Neural cell (in vitro differentiated cells): ENCODE results near the gene ERP27. TPM values are rescaled to one million over a fixed set of nuclear protein-coding genes. Genes with fewer than 3 reads are reported as not detected.

ENCODE experiments used
- H2AFZ ChIP-seq: fragments of 200-600, 300-800 bp; sonication (generic), shearing (Covaris generic); 2 replicates; pipeline ENCODE4 v1.6.0; 2014; ENCODE audit warnings: low read depth, mild to moderate bottlenecking, antibody characterized with exemption, low read length, moderate library complexity
- H3F3A ChIP-seq: fragments of 200-600 bp; shearing (Covaris generic); 2 replicates; pipeline ENCODE4 v1.6.1; 2016; ENCODE audit warnings: mild to moderate bottlenecking, moderate library complexity, mixed read lengths, antibody characterized with exemption, low read length; ENCODE audit not compliant: insufficient read depth, poor library complexity, severe bottlenecking
- H3K27ac ChIP-seq: fragments of 200-600, 300-800 bp; sonication (generic), shearing (Covaris generic); 2 replicates; pipeline ENCODE4 v1.5.1; 2014; ENCODE audit warnings: mild to moderate bottlenecking, low read length, moderate library complexity
- H3K27me3 ChIP-seq: fragments of 300-800, 200-600 bp; sonication (generic), shearing (Covaris generic); 2 replicates; pipeline ENCODE4 v1.6.0; 2014; ENCODE audit warnings: mild to moderate bottlenecking, low read depth, low read length, moderate library complexity; ENCODE audit not compliant: insufficient read depth
- H3K36me3 ChIP-seq: fragments of 300-800, 200-600 bp; sonication (generic), shearing (Covaris generic); 2 replicates; pipeline ENCODE4 v1.5.1; 2014; ENCODE audit warnings: mild to moderate bottlenecking, antibody characterized with exemption, low read length, moderate library complexity; ENCODE audit not compliant: insufficient read depth
- H3K4me2 ChIP-seq: fragments of 300-800, 200-600 bp; sonication (generic), shearing (Covaris generic); 2 replicates; pipeline ENCODE4 v1.6.0; 2014; ENCODE audit warnings: mild to moderate bottlenecking, low read length
- H3K4me3 ChIP-seq: fragments of 300-800, 200-600 bp; sonication (generic), shearing (Covaris generic); 2 replicates; pipeline ENCODE4 v1.5.1; 2014; ENCODE audit warnings: mild to moderate bottlenecking, low read length, moderate library complexity
- H3K79me2 ChIP-seq: fragments of 200-600 bp; shearing (Covaris generic); replicated peaks from 2 replicates; pipeline ENCODE4 v1.6.0; 2014; ENCODE audit warnings: mild to moderate bottlenecking, low read length, moderate library complexity; ENCODE audit not compliant: insufficient read depth
- H3K9ac ChIP-seq: fragments of 300-800, 200-600 bp; sonication (generic), shearing (Covaris generic); 2 replicates; pipeline ENCODE4 v1.6.1; 2016; ENCODE audit warnings: mild to moderate bottlenecking, low read length, mixed read lengths
- H3K9me2 ChIP-seq: fragments of 200-600 bp; shearing (Covaris generic); 2 replicates; pipeline ENCODE4 v1.6.1; 2016; ENCODE audit warnings: mild to moderate bottlenecking, low read length, mixed read lengths; ENCODE audit not compliant: insufficient read depth
- H3K9me3 ChIP-seq: fragments of 200-600, 300-800 bp; sonication (generic), shearing (Covaris generic); 2 replicates; pipeline ENCODE4 v1.6.1; 2016; ENCODE audit warnings: mild to moderate bottlenecking, mixed run types, low read length, moderate library complexity, mixed read lengths
- H4K20me1 ChIP-seq: fragments of 200-600 bp; shearing (Covaris generic); 2 replicates; pipeline ENCODE4 v1.6.1; 2016; ENCODE audit warnings: mild to moderate bottlenecking, mixed run types; ENCODE audit not compliant: insufficient read depth
- CTCF ChIP-seq: fragments of 450-650 bp; IDR thresholded peaks from 2 replicates; pipeline ENCODE4 v1.5.1; 2014; ENCODE audit warnings: antibody characterized with exemption, mild to moderate bottlenecking, moderate library complexity; ENCODE audit not compliant: poor library complexity, severe bottlenecking
- EP300 ChIP-seq: fragments of 450-650 bp; conservative IDR thresholded peaks from 2 replicates; pipeline ENCODE4 v1.6.1; 2014; ENCODE audit warnings: antibody characterized with exemption, mild to moderate bottlenecking, moderate library complexity; ENCODE audit not compliant: poor library complexity, severe bottlenecking
- EZH2 ChIP-seq: fragments of 200-600, 300-800 bp; shearing (Covaris generic), sonication (generic); IDR thresholded peaks from 2 replicates; pipeline ENCODE4 v1.6.1; 2014; ENCODE audit warnings: antibody characterized with exemption, low read length, borderline replicate concordance, mild to moderate bottlenecking; ENCODE audit not compliant: insufficient read depth, poor library complexity, severe bottlenecking
- MXI1 ChIP-seq: fragments of 450-650 bp; conservative IDR thresholded peaks from 2 replicates; pipeline ENCODE4 v1.6.1; 2014; ENCODE audit warnings: antibody characterized with exemption, mild to moderate bottlenecking; ENCODE audit not compliant: poor library complexity, severe bottlenecking
- POLR2AphosphoS5 ChIP-seq: IDR thresholded peaks from 2 replicates; pipeline ENCODE4 v1.6.1; 2012
- RAD21 ChIP-seq: fragments of 450-650 bp; conservative IDR thresholded peaks from 2 replicates; pipeline ENCODE4 v1.6.1; 2014; ENCODE audit warnings: antibody characterized with exemption, mild to moderate bottlenecking, moderate library complexity
- REST ChIP-seq: IDR thresholded peaks from 2 replicates; pipeline ENCODE4 v1.6.1; 2012; ENCODE audit warnings: borderline replicate concordance
- SMC3 ChIP-seq: fragments of 450-650 bp; conservative IDR thresholded peaks from 2 replicates; pipeline ENCODE4 v1.6.1; 2014; ENCODE audit warnings: antibody characterized with exemption, mild to moderate bottlenecking, moderate library complexity; ENCODE audit not compliant: poor library complexity
- TAF1 ChIP-seq: IDR thresholded peaks from 2 replicates; pipeline ENCODE4 v1.6.1; 2012; ENCODE audit warnings: low read depth
- polyA plus RNA-seq: library from polyadenylated mRNA; depleted of rRNA; stranded (reverse); fragments of >200 nt; gene quantifications from 2 replicates; pipeline ENCODE4 v1.2.3, GENCODE V29; 2014

Gene ERP27
- polyA plus RNA-seq, 1 donor from 2014 or later, result not detected

DNA sequence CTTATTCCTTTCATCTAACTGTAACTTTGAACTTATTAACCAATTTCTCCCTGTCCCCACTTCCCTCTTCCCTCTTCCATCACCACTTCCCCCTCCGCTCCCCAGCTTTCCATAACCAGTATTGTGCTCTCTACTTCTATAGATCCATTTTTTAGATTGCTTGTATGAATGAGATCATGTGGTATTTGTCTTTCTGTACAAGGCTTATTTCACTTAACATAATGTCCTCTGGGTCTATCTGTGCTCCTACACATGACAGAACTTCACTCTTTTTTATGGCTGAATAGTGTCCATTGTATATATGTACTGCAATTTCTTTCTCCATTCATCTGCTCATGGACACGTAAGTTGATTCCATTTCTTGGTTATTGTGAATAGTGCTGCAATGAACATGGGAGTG, 14.4 kb downstream of the ERP27 start:
- no peaks in the 10 kb centered on the region for H3K79me2 ChIP-seq
- H3K4me3 ChIP-seq, result no peak overlapping the region
- no peaks in the 10 kb centered on the region for H3K36me3 ChIP-seq
- H3K9me3 ChIP-seq, result no peaks in the 10 kb centered on the region
- no peak for TF ChIP-seq CTCF
- TF ChIP-seq MXI1, result no peak
- no peak for TF ChIP-seq RAD21
- no peak for TF ChIP-seq POLR2AphosphoS5
- no peak for TF ChIP-seq REST
- TF ChIP-seq EZH2, result no peak
- TF ChIP-seq SMC3, result no peak
- TF ChIP-seq TAF1, result no peak
- no peak for TF ChIP-seq EP300
- no peak overlapping the region for H2AFZ ChIP-seq
- no peak overlapping the region for H3K9ac ChIP-seq
- H3K27ac ChIP-seq, result no peak overlapping the region
- no peaks in the 10 kb centered on the region for H3F3A ChIP-seq
- H4K20me1 ChIP-seq, result no peaks in the 10 kb centered on the region
- H3K4me2 ChIP-seq, result no peak overlapping the region
- no peaks in the 10 kb centered on the region for H3K9me2 ChIP-seq
- H3K27me3 ChIP-seq, result no peaks in the 10 kb centered on the region

DNA sequence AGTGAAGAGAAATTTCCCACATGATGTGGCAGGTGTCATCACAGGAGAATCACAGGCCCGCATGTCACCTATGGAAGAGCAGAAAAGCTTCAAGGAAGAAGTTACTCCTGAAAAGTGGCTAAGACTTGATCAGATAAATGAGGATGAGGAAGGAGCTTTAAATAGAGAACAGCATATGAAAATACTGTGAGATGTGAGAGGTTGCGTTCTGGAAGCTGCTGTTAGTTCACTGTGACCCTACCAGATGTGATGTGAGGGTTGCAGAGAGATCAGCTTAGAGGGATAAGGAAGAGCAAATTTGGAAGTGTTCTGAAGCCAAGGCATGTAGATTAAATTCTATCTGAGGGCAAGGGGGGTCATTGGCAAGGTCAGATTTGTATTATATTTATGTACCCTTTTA, 17.1 kb downstream of the ERP27 start:
- Histone ChIP-seq H3K9me2 (no peaks in the 10 kb centered on the region), H4K20me1 (no peaks in the 10 kb centered on the region), H3K4me3 (no peak overlapping the region), H3F3A (no peaks in the 10 kb centered on the region), H3K27me3 (no peaks in the 10 kb centered on the region), H3K9ac (no peak overlapping the region), H3K36me3 (no peaks in the 10 kb centered on the region), H3K4me2 (no peak overlapping the region), H3K27ac (no peak overlapping the region), H3K79me2 (no peaks in the 10 kb centered on the region), H2AFZ (no peak overlapping the region), H3K9me3 (no peaks in the 10 kb centered on the region)
- TF ChIP-seq RAD21 (no peak), REST (no peak), MXI1 (no peak), CTCF (no peak), EZH2 (no peak), TAF1 (no peak), SMC3 (no peak), POLR2AphosphoS5 (no peak), EP300 (no peak)
